ENCODE data around the gene BMPER.

BMPER gene

DNA sequence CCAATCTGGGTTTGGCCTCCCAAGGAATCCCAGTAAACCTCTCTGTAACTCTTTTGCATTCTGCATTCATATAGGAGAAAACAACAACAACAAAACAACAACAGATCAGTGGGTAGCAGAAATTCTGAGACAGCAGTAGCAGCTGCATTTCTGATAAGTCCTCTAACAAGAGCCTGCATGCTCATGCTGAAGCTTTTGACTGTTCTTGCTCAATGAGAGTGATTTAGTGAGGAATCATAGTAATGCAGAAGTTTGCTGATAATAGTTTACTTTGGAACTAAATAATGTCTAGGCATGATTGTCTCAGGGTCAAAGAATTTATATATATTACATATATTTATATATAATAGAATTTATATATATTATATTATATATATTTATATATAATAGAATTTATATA lies 35.2 kb downstream of the BMPER start:
- H3K27me3 ChIP-seq (replicated peaks; ENCODE audit: control insufficient read depth, insufficient read depth, low read length): no peaks in the 10 kb centered on the region; the same call in 1 of the 2 replicates
- H3K4me3 ChIP-seq (replicated peaks; ENCODE audit: low read depth, low read length): no peak overlapping the region
- TF ChIP-seq CTCF (IDR thresholded peaks at IDR 0.05; ENCODE audit: insufficient read depth, low read length, poor library complexity, severe bottlenecking): no peak
- DNase-seq (ENCODE audit: extremely low read depth, insufficient read length): no peak
- H3K36me3 ChIP-seq (ENCODE audit: control insufficient read depth, insufficient read depth, low read length): no peaks in the 10 kb centered on the region

- no peak overlapping the region for H3K4me3 ChIP-seq (replicated peaks; ENCODE audit: low read depth, low read length)
- H3K27me3 ChIP-seq (replicated peaks; ENCODE audit: control insufficient read depth, insufficient read depth, low read length): no peaks in the 10 kb centered on the region; the same call in 1 of the 2 replicates
- H3K36me3 ChIP-seq (ENCODE audit: control insufficient read depth, insufficient read depth, low read length): no peaks in the 10 kb centered on the region
- DNase-seq (ENCODE audit: extremely low read depth, insufficient read length): no peak
- no peak for TF ChIP-seq CTCF (IDR thresholded peaks at IDR 0.05; ENCODE audit: insufficient read depth, low read length, poor library complexity, severe bottlenecking)
These were observed 36.1 kb downstream of the BMPER start for GRCh38 chr7:33941418-33941817.

GRCh38 chr7:33946094-33946699 lies 40.9 kb downstream of the BMPER start:
- no peak overlapping the region for H3K4me3 ChIP-seq (replicated peaks; ENCODE audit: low read depth, low read length)
- H3K27me3 ChIP-seq (replicated peaks; ENCODE audit: control insufficient read depth, insufficient read depth, low read length): no peaks in the 10 kb centered on the region
- DNase-seq (ENCODE audit: extremely low read depth, insufficient read length): no peak
- TF ChIP-seq CTCF (IDR thresholded peaks at IDR 0.05; ENCODE audit: insufficient read depth, low read length, poor library complexity, severe bottlenecking): no peak
- H3K36me3 ChIP-seq (ENCODE audit: control insufficient read depth, insufficient read depth, low read length): no peaks in the 10 kb centered on the region

GRCh38 chr7:33950047-33950714 lies 44.8 kb downstream of the BMPER start:
- DNase-seq (ENCODE audit: extremely low read depth, insufficient read length): no peak
- Histone ChIP-seq H3K27me3 (replicated peaks; ENCODE audit: control insufficient read depth, insufficient read depth, low read length) (no peaks in the 10 kb centered on the region), H3K4me3 (replicated peaks; ENCODE audit: low read depth, low read length) (no peak overlapping the region), H3K36me3 (ENCODE audit: control insufficient read depth, insufficient read depth, low read length) (no peaks in the 10 kb centered on the region)
- TF ChIP-seq CTCF (IDR thresholded peaks at IDR 0.05; ENCODE audit: insufficient read depth, low read length, poor library complexity, severe bottlenecking): no peak

- no peak overlapping the region for H3K4me3 ChIP-seq (replicated peaks; ENCODE audit: low read depth, low read length)
- no peak for TF ChIP-seq CTCF (IDR thresholded peaks at IDR 0.05; ENCODE audit: insufficient read depth, low read length, poor library complexity, severe bottlenecking)
- DNase-seq (ENCODE audit: extremely low read depth, insufficient read length): no peak
- H3K27me3 ChIP-seq (replicated peaks; ENCODE audit: control insufficient read depth, insufficient read depth, low read length): no peaks in the 10 kb centered on the region
- H3K36me3 ChIP-seq (ENCODE audit: control insufficient read depth, insufficient read depth, low read length): no peaks in the 10 kb centered on the region
These were observed 47.5 kb downstream of the BMPER start for GRCh38 chr7:33952824-33953223.
